ENCODE measurements around the gene RTKN. TPM values are rescaled to one million over a fixed set of nuclear protein-coding genes. Genes with fewer than 3 reads are reported as not detected.

The RTKN gene
- total and polyA plus RNA-seq, 9 of the 15 experiments (the other 6 are each of a cell fraction or from before 2014, with no cell fraction given): 0.14 to 6.9 (median 3.6) TPM

DNA sequence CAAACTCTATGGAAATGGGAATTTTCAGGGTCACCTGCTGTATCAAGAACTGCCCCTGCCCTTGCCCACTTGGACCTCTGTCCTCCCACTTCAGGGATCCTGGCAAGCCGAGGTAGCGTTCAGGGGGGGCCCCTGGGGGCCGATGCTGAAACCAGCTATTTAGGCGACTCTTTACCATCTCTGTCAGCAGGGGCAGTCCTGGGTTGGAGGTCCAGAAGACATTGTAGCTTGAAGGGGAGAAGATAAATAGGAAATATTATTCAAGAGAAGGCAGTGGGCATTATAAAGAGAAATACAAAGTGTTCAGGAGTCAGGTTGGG, 21.0 kb upstream of the RTKN start:
- no peak overlapping the region for H3K4me2 ChIP-seq (ENCODE audit: insufficient read depth, low read length)
- H4K20me1 ChIP-seq (replicated peaks; ENCODE audit: control insufficient read depth, insufficient read depth, low read length): no peaks in the 10 kb centered on the region; the same call in 1 of the 2 replicates
- no peak for ATAC-seq
- FAIRE-seq: no peak
- ChIA-PET POLR2A (no interaction called here), CTCF (ENCODE audit: low intra/inter-chr PET ratio) (interaction anchor here (0.6 kb wide), 1 partner anchor 63 kb away, joined by 3 read pairs; no protein-coding TSS in a partner anchor)
- no peak for DNase-seq (ENCODE audit: extremely low read depth in 1 of 4, low spot score in 3 of 4)
- H3K4me3 ChIP-seq: no peak overlapping the region
- H3K4me1 ChIP-seq (replicated peaks in 1 of 2; ENCODE audit: control insufficient read depth in 2 of 2, insufficient read depth in 2 of 2, low read length in 2 of 2): peaks cover 7 to 44% of the 10 kb centered on the region in 2 experiments; a peak in 4 of 5 replicates
- no peaks in the 10 kb centered on the region for H3K9me1 ChIP-seq (ENCODE audit: control insufficient read depth, insufficient read depth, low read length)
- H3K9me3 ChIP-seq (replicated peaks; ENCODE audit: control insufficient read depth, insufficient read depth, low read depth, low read length): no peaks in the 10 kb centered on the region
- intact Hi-C loops (cut with micrococcal nuclease) (no loop called here), in situ Hi-C loops (cut with MboI) (no loop called here)
- WGBS (ENCODE audit: insufficient coverage, low coverage, missing lambda C conversion rate): 96% methylated on average over 4 of the region's 4 CpGs
- peaks cover 21% of the 10 kb centered on the region for H3K79me2 ChIP-seq (ENCODE audit: control insufficient read depth, insufficient read depth, low read length)
- no peak overlapping the region for H3K9ac ChIP-seq (ENCODE audit: insufficient read depth in 1 of 2, low read depth in 2 of 2, low read length in 2 of 2)
- TF ChIP-seq SMARCA5 (IDR thresholded peaks at IDR 0.05) (no peak), EP300 (IDR thresholded peaks at IDR 0.05; ENCODE audit: low read length) (no peak), RNF2 (IDR thresholded peaks at IDR 0.05) (no peak), NRF1 (conservative IDR thresholded peaks at IDR 0.05 in 1 of 2, IDR thresholded peaks at IDR 0.05 in 1 of 2) (no peak), FOSL1 (tag; conservative IDR thresholded peaks at IDR 0.05) (no peak), HMGN3 (IDR thresholded peaks at IDR 0.05; ENCODE audit: borderline replicate concordance, extremely low read depth, insufficient read length, low read depth, low read length) (no peak), TOE1 (IDR thresholded peaks at IDR 0.05; ENCODE audit: borderline replicate concordance) (no peak), TOE1 (CRISPR knock-in tag; IDR thresholded peaks at IDR 0.05; ENCODE audit: borderline replicate concordance, low read depth) (no peak), BACH1 (tag; IDR thresholded peaks at IDR 0.05) (no peak), MAFG (tag; conservative IDR thresholded peaks at IDR 0.05) (no peak), ZNF586 (CRISPR knock-in tag; conservative IDR thresholded peaks at IDR 0.05) (no peak)
- BruUV-seq (replicated peaks): no TSS peak
- H3K27me3 ChIP-seq (ENCODE audit: control insufficient read depth in 2 of 2, insufficient read depth in 2 of 2, low read length in 2 of 2): no peaks in the 10 kb centered on the region
- H3K36me3 ChIP-seq (ENCODE audit: control insufficient read depth, insufficient read depth, low read length): peaks cover 25% of the 10 kb centered on the region
- no peak overlapping the region for H3K27ac ChIP-seq (ENCODE audit: extremely low read depth, low read depth, low read length)
- H2AFZ ChIP-seq (ENCODE audit: low read depth, low read length): no peak overlapping the region

All from K562 (cell line).